Right lobe of liver (tissue), 4 donors: ENCODE data around the gene TPD52L2.

Experiments
- POLR2A ChIP-seq: fragments of 450-650 bp; IDR thresholded peaks from one replicate; pipeline ENCODE4 v1.6.1; 2017; ENCODE audit warnings: antibody characterized with exemption, mild to moderate bottlenecking
- TF ChIP-seq, protein P1 (sequence below), 4 donors: fragments of 200-600 bp in 3 of 4; fragments of 450-650 bp in 1 of 4; IDR thresholded peaks; one replicate each; pipeline versions ENCODE4 v1.5.1 to v1.8.0; 2016 to 2022; ENCODE audit warnings: antibody characterized with exemption in 4 of 4, mild to moderate bottlenecking in 2 of 4
- donor health status: DM: no; HTN: no; CAD: no.
- donor health status: DM: no; HTN: no; CAD: no.
- donor health status: DM: no; HTN: yes; CAD: no.

DNA sequence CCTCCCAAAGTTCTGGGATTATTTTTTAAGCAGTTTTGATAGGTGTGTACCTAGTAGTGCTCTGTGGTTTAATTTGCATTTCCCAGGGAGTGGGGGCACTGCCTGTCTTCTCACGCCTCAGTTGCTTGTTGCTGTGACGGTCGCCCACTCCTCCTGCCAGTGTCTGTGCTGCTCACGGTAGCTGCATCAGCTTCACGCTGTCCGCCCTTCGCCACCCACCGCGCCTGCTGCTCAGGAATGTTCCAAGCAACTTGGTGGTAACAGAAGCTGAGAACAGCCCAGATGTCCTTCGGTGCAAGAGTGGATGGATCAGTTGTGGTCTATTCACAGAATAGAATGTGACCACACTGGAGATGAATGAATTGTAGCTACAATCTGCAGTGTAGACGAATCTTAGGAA, 52.7 kb downstream of the TPD52L2 start:
- TF ChIP-seq, protein P1, sequence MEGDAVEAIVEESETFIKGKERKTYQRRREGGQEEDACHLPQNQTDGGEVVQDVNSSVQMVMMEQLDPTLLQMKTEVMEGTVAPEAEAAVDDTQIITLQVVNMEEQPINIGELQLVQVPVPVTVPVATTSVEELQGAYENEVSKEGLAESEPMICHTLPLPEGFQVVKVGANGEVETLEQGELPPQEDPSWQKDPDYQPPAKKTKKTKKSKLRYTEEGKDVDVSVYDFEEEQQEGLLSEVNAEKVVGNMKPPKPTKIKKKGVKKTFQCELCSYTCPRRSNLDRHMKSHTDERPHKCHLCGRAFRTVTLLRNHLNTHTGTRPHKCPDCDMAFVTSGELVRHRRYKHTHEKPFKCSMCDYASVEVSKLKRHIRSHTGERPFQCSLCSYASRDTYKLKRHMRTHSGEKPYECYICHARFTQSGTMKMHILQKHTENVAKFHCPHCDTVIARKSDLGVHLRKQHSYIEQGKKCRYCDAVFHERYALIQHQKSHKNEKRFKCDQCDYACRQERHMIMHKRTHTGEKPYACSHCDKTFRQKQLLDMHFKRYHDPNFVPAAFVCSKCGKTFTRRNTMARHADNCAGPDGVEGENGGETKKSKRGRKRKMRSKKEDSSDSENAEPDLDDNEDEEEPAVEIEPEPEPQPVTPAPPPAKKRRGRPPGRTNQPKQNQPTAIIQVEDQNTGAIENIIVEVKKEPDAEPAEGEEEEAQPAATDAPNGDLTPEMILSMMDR (IDR thresholded peaks at IDR 0.05), result no peak
- no peak for TF ChIP-seq POLR2A
